Measurements from ENCODE around the gene HOXD3.

GRCh38 chr2:176142281-176142680, 14.8 kb upstream of the HOXD3 start:
- TF ChIP-seq RXRA (IDR thresholded peaks at IDR 0.05; ENCODE audit: insufficient read depth, low read depth, low read length) (no peak), SIX5 (IDR thresholded peaks at IDR 0.05; ENCODE audit: low read depth, low read length) (no peak), CTCF (IDR thresholded peaks at IDR 0.05; ENCODE audit: control extremely low read depth in 1 of 3, insufficient read depth in 1 of 3, low read depth in 1 of 3, low read length in 3 of 3) (no peak), BRCA1 (IDR thresholded peaks at IDR 0.05; ENCODE audit: low read depth, low read length) (no peak), SP4 (IDR thresholded peaks at IDR 0.05; ENCODE audit: low read length) (no peak)
